Measurements from ENCODE around the gene PHLDB2. TPM values are rescaled to one million over a fixed set of nuclear protein-coding genes. Genes with fewer than 3 reads are reported as not detected.

Gene PHLDB2
- total RNA-seq, 1 experiment from 2014 or later, result 13.2 TPM

GRCh38 chr3:111929484-111929883 lies 70.4 kb downstream of the PHLDB2 start:
- no peak overlapping the region for H2BK120ac ChIP-seq (ENCODE audit: low read depth, low read length, poor library complexity, severe bottlenecking)
- no CpG with 5 or more reads among the region's 2 CpGs for whole genome bisulfite sequencing (ENCODE audit: extremely low coverage, insufficient read length, low lambda C conversion rate)
- no peaks in the 10 kb centered on the region for H3K79me1 ChIP-seq (ENCODE audit: insufficient read depth, low read depth, low read length, poor library complexity, severe bottlenecking)
- H3K4me1 Mint-ChIP-seq, result peaks cover 7 to 15% of the 10 kb centered on the region in 2 experiments
- H3K9ac ChIP-seq (ENCODE audit: extremely low read depth, insufficient read length, low read length), result no peak overlapping the region
- no peaks in the 10 kb centered on the region for H3K27me3 ChIP-seq (ENCODE audit: insufficient read depth, low read length)
- no peaks in the 10 kb centered on the region for H3K9me3 Mint-ChIP-seq
- no peak overlapping the region for H3T11ph ChIP-seq (ENCODE audit: low read length)
- H3K4ac ChIP-seq (ENCODE audit: low read depth, low read length), result no peak overlapping the region
- TF ChIP-seq CTCF (conservative IDR thresholded peaks at IDR 0.05), result no peak
- H3K4me2 ChIP-seq (ENCODE audit: insufficient read depth, insufficient read length, low read length), result no peak overlapping the region
- no peaks in the 10 kb centered on the region for H3K4me1 ChIP-seq (ENCODE audit: insufficient read depth, low read length)
- no peak overlapping the region for H4K91ac ChIP-seq (ENCODE audit: insufficient read length, low read depth, low read length)
- H3K27ac ChIP-seq (ENCODE audit: insufficient read length, low read depth, low read length), result no peak overlapping the region
- H2AFZ ChIP-seq (ENCODE audit: low read length), result no peak overlapping the region
- no peak overlapping the region for H2BK12ac ChIP-seq (ENCODE audit: insufficient read length, low read depth, low read length)
- no peak overlapping the region for H3K27ac Mint-ChIP-seq
- DNase-seq, result no peak
- no peaks in the 10 kb centered on the region for H3K23me2 ChIP-seq (ENCODE audit: insufficient read length, low read depth, low read length, poor library complexity, severe bottlenecking)
- no peak overlapping the region for H4K5ac ChIP-seq (ENCODE audit: insufficient read length, low read depth, low read length)
- H3K56ac ChIP-seq (ENCODE audit: insufficient read length, low read depth, low read length), result no peak overlapping the region
- no peak overlapping the region for H3K23ac ChIP-seq (ENCODE audit: insufficient read length, low read depth, low read length)
- H4K8ac ChIP-seq (replicated peaks; ENCODE audit: insufficient read length, low read depth, low read length), result no peak overlapping the region
- H3K36me3 Mint-ChIP-seq (ENCODE audit: insufficient read depth in 1 of 3, low read depth in 3 of 3), result peaks cover 0 to 7% (median 0%) of the 10 kb centered on the region in 3 experiments; a peak in 1 of 7 replicates
- peaks cover 9% of the 10 kb centered on the region for H3K27me3 Mint-ChIP-seq (ENCODE audit: low read depth)
- H2AK5ac ChIP-seq (ENCODE audit: insufficient read length, low read length), result no peak overlapping the region
- no peak overlapping the region for H2BK15ac ChIP-seq (ENCODE audit: low read depth, low read length)
- no peaks in the 10 kb centered on the region for H3K79me2 ChIP-seq (ENCODE audit: insufficient read depth, low read length)
- H2BK20ac ChIP-seq (ENCODE audit: low read depth, low read length, poor library complexity, severe bottlenecking), result no peak overlapping the region
- H3K4me3 Mint-ChIP-seq, result no peak overlapping the region; a peak in 1 of 5 replicates
- no peaks in the 10 kb centered on the region for H4K20me1 ChIP-seq (ENCODE audit: control insufficient read depth, insufficient read depth, insufficient read length)
- no peak overlapping the region for H3K14ac ChIP-seq (ENCODE audit: insufficient read depth, low read length)
- no peak overlapping the region for H3K18ac ChIP-seq (ENCODE audit: insufficient read length, low read depth, low read length)
- no peak overlapping the region for H2BK5ac ChIP-seq (ENCODE audit: insufficient read length, low read length)
- no peaks in the 10 kb centered on the region for H3K9me3 ChIP-seq (ENCODE audit: control insufficient read depth, low read depth, low read length)

Measured in H9 (cell line).